MM.1S (cell line): Measurements from ENCODE around the gene ZNF180.

ENCODE experiments used
- DNase-seq: peaks from one replicate; pipeline ENCODE4 v3.0.0-alpha.2; 2015
- H2AFZ ChIP-seq: fragments of 300-600 bp; sonication (generic); 2 replicates; pipeline ENCODE4 v1.6.0; 2016; ENCODE audit warnings: antibody characterized with exemption, low read length
- H3F3A ChIP-seq: fragments of 300-600 bp; sonication (generic); 2 replicates; pipeline ENCODE4 v1.6.1; 2016; ENCODE audit warnings: mild to moderate bottlenecking, antibody characterized with exemption, low read length, moderate library complexity, mixed read lengths; ENCODE audit not compliant: insufficient read depth
- H3K27ac ChIP-seq: fragments of 300-600 bp; sonication (generic); 2 replicates; pipeline ENCODE4 v1.5.1; 2016; ENCODE audit warnings: mild to moderate bottlenecking, low read length
- H3K27me3 ChIP-seq: fragments of 300-600 bp; sonication (generic); replicated peaks from 2 replicates; pipeline ENCODE4 v1.6.0; 2016; ENCODE audit warnings: low read length; ENCODE audit not compliant: insufficient read depth
- H3K36me3 ChIP-seq: fragments of 300-600 bp; sonication (generic); replicated peaks from 2 replicates; pipeline ENCODE4 v1.6.1; 2016; ENCODE audit warnings: mild to moderate bottlenecking, low read length, mixed read lengths; ENCODE audit not compliant: insufficient read depth
- H3K4me1 ChIP-seq: fragments of 300-600 bp; sonication (generic); 2 replicates; pipeline ENCODE4 v1.6.1; 2016; ENCODE audit warnings: low read length, mixed read lengths
- H3K4me2 ChIP-seq: fragments of 300-600 bp; sonication (generic); 2 replicates; pipeline ENCODE4 v1.6.0; 2016; ENCODE audit warnings: low read depth, low read length
- H3K4me3 ChIP-seq: fragments of 300-600 bp; sonication (generic); 2 replicates; pipeline ENCODE4 v1.5.1; 2016; ENCODE audit warnings: low read length, mixed read lengths
- H3K79me2 ChIP-seq: fragments of 300-600 bp; sonication (generic); 2 replicates; pipeline ENCODE4 v1.6.1; 2016; ENCODE audit warnings: mixed run types, low read length, mixed read lengths
- H3K9ac ChIP-seq: fragments of 300-600 bp; sonication (generic); 2 replicates; pipeline ENCODE4 v1.6.1; 2016; ENCODE audit warnings: low read length, mixed read lengths
- H3K9me2 ChIP-seq: fragments of 300-600 bp; sonication (generic); replicated peaks from 2 replicates; pipeline ENCODE4 v1.6.1; 2016; ENCODE audit warnings: mild to moderate bottlenecking, low read length, mixed read lengths; ENCODE audit not compliant: insufficient read depth
- H3K9me3 ChIP-seq: fragments of 300-600 bp; sonication (generic); replicated peaks from 2 replicates; pipeline ENCODE4 v1.6.1; 2016; ENCODE audit warnings: mild to moderate bottlenecking, low read length, mixed read lengths; ENCODE audit not compliant: insufficient read depth
- H4K20me1 ChIP-seq: fragments of 300-600 bp; sonication (generic); 2 replicates; pipeline ENCODE4 v1.6.1; 2016; ENCODE audit warnings: mild to moderate bottlenecking, low read length, moderate library complexity, mixed read lengths; ENCODE audit not compliant: insufficient read depth
- CTCF ChIP-seq: fragments of 300-600 bp; sonication (generic); IDR thresholded peaks from 2 replicates; pipeline ENCODE4 v1.5.1; 2016; ENCODE audit warnings: antibody characterized with exemption, low read length, mixed read lengths
- EZH2 ChIP-seq: fragments of 300-600 bp; sonication (generic); optimal IDR thresholded peaks from 2 replicates; pipeline ENCODE3; 2017; ENCODE audit warnings: low read depth, mild to moderate bottlenecking, antibody characterized with exemption, low read length, mixed read lengths
- EZH2phosphoT487 ChIP-seq: fragments of 300-600 bp; sonication (generic); IDR thresholded peaks from 2 replicates; pipeline ENCODE4 v1.6.1; 2018; ENCODE audit warnings: antibody characterized with exemption, low read length

ZNF180 gene

GRCh38 chr19:44509478-44509877 lies 9.2 kb upstream of the ZNF180 start:
- Histone ChIP-seq H3K9ac (no peak overlapping the region), H3K4me2 (no peak overlapping the region), H3K9me2 (no peaks in the 10 kb centered on the region), H3K36me3 (no peaks in the 10 kb centered on the region), H3K27ac (no peak overlapping the region), H4K20me1 (no peaks in the 10 kb centered on the region), H3K27me3 (no peaks in the 10 kb centered on the region; the same call in 1 of the 2 replicates), H3F3A (no peaks in the 10 kb centered on the region), H3K79me2 (no peaks in the 10 kb centered on the region), H3K9me3 (no peaks in the 10 kb centered on the region), H3K4me1 (no peaks in the 10 kb centered on the region), H2AFZ (no peak overlapping the region), H3K4me3 (no peak overlapping the region)
- no peak for DNase-seq
- no peak for TF ChIP-seq EZH2phosphoT487
- no peak for TF ChIP-seq EZH2
- no peak for TF ChIP-seq CTCF

- Histone ChIP-seq H3K27me3 (peaks cover 25% of the 10 kb centered on the region), H3K4me1 (no peaks in the 10 kb centered on the region; the same call in 1 of the 2 replicates), H3K36me3 (peaks cover 5% of the 10 kb centered on the region; the same call in 1 of the 2 replicates), H3K4me3 (peak overlapping the region; percentile 99), H3K27ac (no peak overlapping the region), H3K9me3 (no peaks in the 10 kb centered on the region), H3K9ac (peak overlapping the region; percentile 70; the same call in 1 of the 2 replicates), H3K9me2 (no peaks in the 10 kb centered on the region), H3K4me2 (peak overlapping the region; percentile 77), H3F3A (no peaks in the 10 kb centered on the region), H3K79me2 (peaks cover 16% of the 10 kb centered on the region), H2AFZ (peak overlapping the region; percentile 98), H4K20me1 (no peaks in the 10 kb centered on the region)
- no peak for TF ChIP-seq EZH2
- TF ChIP-seq CTCF, result no peak
- no peak for TF ChIP-seq EZH2phosphoT487
- no peak for DNase-seq
Observed at GRCh38 chr19:44499559-44499958, 763 bp downstream of the ZNF180 start.

- Histone ChIP-seq H3K79me2 (peaks cover 16% of the 10 kb centered on the region), H3F3A (no peaks in the 10 kb centered on the region), H3K4me1 (no peaks in the 10 kb centered on the region; the same call in 1 of the 2 replicates), H3K9ac (no peak overlapping the region), H3K36me3 (peaks cover 5% of the 10 kb centered on the region; the same call in 1 of the 2 replicates), H3K27ac (no peak overlapping the region), H3K4me3 (no peak overlapping the region), H4K20me1 (no peaks in the 10 kb centered on the region), H3K27me3 (peaks cover 21% of the 10 kb centered on the region), H3K9me3 (no peaks in the 10 kb centered on the region), H3K4me2 (no peak overlapping the region), H3K9me2 (no peaks in the 10 kb centered on the region), H2AFZ (no peak overlapping the region)
- DNase-seq, result no peak
- TF ChIP-seq EZH2 (no peak), EZH2phosphoT487 (no peak), CTCF (no peak)
Observed at GRCh38 chr19:44498988-44499387, 1.3 kb downstream of the ZNF180 start.
